ENCODE measurements around the gene ZFP36L2. TPM values are rescaled to one million over a fixed set of nuclear protein-coding genes. Genes with fewer than 3 reads are reported as not detected.

Gene ZFP36L2
- total and polyA plus RNA-seq, 9 of the 15 experiments (the other 6 are each of a cell fraction or from before 2014, with no cell fraction given): 4.1 to 60.6 (median 20.3) TPM

DNA sequence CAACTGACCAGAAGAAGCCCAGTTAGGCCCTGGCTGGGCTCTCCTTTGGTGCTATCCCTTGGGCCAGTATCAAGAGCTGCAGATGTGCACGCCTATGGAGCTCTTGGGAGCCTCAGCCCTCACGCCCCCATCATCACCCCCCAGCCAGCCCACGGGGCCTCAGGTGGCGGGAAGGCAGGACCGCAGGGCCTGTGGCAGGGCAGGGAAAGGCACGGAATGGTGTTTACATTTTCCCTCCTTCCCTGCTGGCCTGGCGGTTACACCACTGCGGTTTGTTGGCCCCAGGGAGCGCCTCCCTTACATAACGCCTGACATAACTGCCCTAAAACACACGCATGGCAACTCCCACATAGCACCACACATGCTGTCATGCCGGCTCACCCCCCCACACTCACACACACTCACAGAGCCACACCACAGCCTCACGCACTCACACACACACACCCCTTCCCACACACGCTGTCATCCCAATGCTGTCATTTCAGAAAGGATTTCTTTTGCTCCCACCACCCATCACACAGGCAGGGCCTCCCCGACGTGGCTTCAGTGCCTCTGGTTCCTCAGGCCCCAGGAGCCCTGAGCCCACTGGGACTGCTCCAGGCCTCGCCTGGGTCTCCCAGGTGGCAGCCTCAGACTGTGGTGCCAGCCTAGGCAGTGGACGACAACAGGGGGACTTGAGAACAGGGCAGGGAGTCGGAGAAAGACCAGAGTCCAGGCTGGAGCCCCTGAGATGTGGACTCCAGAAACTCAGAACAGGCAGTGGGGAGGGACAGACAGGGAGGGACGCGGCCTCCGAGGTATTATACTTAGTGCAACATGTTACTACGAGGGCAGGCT lies 15.7 kb downstream of the ZFP36L2 start (continued):
- TF ChIP-seq, protein P1, sequence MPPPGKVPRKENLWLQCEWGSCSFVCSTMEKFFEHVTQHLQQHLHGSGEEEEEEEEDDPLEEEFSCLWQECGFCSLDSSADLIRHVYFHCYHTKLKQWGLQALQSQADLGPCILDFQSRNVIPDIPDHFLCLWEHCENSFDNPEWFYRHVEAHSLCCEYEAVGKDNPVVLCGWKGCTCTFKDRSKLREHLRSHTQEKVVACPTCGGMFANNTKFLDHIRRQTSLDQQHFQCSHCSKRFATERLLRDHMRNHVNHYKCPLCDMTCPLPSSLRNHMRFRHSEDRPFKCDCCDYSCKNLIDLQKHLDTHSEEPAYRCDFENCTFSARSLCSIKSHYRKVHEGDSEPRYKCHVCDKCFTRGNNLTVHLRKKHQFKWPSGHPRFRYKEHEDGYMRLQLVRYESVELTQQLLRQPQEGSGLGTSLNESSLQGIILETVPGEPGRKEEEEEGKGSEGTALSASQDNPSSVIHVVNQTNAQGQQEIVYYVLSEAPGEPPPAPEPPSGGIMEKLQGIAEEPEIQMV (tag; conservative IDR thresholded peaks at IDR 0.05; ENCODE audit: low read depth): no peak
- TF ChIP-seq KLF16 (IDR thresholded peaks at IDR 0.05) (no peak; the same call in 1 of the 2 replicates), ZNF668 (CRISPR knock-in tag; IDR thresholded peaks at IDR 0.05) (no peak), POLR2H (tag; IDR thresholded peaks at IDR 0.05; ENCODE audit: low read depth) (no peak), ZNF324 (CRISPR knock-in tag; IDR thresholded peaks at IDR 0.05) (no peak), TRIM28 (IDR thresholded peaks at IDR 0.05) (peak; percentile 42; the same call in 1 of the 2 replicates), ZNF274 (IDR thresholded peaks at IDR 0.05; ENCODE audit: borderline replicate concordance, low read depth, low read length) (no peak), KLF10 (CRISPR knock-in tag; IDR thresholded peaks at IDR 0.05) (no peak), PML (IDR thresholded peaks at IDR 0.05; ENCODE audit: low read length) (no peak), NCOR1 (IDR thresholded peaks at IDR 0.05) (peak; percentile 82)
- TF ChIP-seq, protein P2, sequence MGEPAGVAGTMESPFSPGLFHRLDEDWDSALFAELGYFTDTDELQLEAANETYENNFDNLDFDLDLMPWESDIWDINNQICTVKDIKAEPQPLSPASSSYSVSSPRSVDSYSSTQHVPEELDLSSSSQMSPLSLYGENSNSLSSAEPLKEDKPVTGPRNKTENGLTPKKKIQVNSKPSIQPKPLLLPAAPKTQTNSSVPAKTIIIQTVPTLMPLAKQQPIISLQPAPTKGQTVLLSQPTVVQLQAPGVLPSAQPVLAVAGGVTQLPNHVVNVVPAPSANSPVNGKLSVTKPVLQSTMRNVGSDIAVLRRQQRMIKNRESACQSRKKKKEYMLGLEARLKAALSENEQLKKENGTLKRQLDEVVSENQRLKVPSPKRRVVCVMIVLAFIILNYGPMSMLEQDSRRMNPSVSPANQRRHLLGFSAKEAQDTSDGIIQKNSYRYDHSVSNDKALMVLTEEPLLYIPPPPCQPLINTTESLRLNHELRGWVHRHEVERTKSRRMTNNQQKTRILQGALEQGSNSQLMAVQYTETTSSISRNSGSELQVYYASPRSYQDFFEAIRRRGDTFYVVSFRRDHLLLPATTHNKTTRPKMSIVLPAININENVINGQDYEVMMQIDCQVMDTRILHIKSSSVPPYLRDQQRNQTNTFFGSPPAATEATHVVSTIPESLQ (CRISPR knock-in tag; IDR thresholded peaks at IDR 0.05): no peak
- TF ChIP-seq, protein P3, sequence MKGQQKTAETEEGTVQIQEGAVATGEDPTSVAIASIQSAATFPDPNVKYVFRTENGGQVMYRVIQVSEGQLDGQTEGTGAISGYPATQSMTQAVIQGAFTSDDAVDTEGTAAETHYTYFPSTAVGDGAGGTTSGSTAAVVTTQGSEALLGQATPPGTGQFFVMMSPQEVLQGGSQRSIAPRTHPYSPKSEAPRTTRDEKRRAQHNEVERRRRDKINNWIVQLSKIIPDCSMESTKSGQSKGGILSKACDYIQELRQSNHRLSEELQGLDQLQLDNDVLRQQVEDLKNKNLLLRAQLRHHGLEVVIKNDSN (CRISPR knock-in tag; IDR thresholded peaks at IDR 0.05): no peak
- TF ChIP-seq, protein P4, sequence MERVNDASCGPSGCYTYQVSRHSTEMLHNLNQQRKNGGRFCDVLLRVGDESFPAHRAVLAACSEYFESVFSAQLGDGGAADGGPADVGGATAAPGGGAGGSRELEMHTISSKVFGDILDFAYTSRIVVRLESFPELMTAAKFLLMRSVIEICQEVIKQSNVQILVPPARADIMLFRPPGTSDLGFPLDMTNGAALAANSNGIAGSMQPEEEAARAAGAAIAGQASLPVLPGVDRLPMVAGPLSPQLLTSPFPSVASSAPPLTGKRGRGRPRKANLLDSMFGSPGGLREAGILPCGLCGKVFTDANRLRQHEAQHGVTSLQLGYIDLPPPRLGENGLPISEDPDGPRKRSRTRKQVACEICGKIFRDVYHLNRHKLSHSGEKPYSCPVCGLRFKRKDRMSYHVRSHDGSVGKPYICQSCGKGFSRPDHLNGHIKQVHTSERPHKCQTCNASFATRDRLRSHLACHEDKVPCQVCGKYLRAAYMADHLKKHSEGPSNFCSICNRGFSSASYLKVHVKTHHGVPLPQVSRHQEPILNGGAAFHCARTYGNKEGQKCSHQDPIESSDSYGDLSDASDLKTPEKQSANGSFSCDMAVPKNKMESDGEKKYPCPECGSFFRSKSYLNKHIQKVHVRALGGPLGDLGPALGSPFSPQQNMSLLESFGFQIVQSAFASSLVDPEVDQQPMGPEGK (CRISPR knock-in tag; IDR thresholded peaks at IDR 0.05; ENCODE audit: borderline replicate concordance): no peak
- TF ChIP-seq, protein P5, sequence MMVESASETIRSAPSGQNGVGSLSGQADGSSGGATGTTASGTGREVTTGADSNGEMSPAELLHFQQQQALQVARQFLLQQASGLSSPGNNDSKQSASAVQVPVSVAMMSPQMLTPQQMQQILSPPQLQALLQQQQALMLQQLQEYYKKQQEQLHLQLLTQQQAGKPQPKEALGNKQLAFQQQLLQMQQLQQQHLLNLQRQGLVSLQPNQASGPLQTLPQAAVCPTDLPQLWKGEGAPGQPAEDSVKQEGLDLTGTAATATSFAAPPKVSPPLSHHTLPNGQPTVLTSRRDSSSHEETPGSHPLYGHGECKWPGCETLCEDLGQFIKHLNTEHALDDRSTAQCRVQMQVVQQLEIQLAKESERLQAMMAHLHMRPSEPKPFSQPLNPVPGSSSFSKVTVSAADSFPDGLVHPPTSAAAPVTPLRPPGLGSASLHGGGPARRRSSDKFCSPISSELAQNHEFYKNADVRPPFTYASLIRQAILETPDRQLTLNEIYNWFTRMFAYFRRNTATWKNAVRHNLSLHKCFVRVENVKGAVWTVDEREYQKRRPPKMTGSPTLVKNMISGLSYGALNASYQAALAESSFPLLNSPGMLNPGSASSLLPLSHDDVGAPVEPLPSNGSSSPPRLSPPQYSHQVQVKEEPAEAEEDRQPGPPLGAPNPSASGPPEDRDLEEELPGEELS (CRISPR knock-in tag; IDR thresholded peaks at IDR 0.05; ENCODE audit: borderline replicate concordance): peak; percentile 90; the same call in 1 of the 2 replicates
- TF ChIP-seq, protein P6, sequence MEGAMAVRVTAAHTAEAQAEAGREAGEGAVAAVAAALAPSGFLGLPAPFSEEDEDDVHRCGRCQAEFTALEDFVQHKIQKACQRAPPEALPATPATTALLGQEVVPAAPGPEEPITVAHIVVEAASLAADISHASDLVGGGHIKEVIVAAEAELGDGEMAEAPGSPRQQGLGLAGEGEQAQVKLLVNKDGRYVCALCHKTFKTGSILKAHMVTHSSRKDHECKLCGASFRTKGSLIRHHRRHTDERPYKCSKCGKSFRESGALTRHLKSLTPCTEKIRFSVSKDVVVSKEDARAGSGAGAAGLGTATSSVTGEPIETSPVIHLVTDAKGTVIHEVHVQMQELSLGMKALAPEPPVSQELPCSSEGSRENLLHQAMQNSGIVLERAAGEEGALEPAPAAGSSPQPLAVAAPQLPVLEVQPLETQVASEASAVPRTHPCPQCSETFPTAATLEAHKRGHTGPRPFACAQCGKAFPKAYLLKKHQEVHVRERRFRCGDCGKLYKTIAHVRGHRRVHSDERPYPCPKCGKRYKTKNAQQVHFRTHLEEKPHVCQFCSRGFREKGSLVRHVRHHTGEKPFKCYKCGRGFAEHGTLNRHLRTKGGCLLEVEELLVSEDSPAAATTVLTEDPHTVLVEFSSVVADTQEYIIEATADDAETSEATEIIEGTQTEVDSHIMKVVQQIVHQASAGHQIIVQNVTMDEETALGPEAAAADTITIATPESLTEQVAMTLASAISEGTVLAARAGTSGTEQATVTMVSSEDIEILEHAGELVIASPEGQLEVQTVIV (CRISPR knock-in tag; IDR thresholded peaks at IDR 0.05; ENCODE audit: borderline replicate concordance): no peak

Data from K562 (cell line).